SK-N-SH treated with all-trans-retinoic acid at 6 μM for 48 hours (cell line): ENCODE measurements around the gene TEX26.

Source experiments
- ARNTL ChIP-seq: fragments of 450-650 bp; formaldehyde crosslinking; IDR thresholded peaks from 2 replicates; pipeline ENCODE4 v1.5.0; 2020; ENCODE audit warnings: low read depth, mild to moderate bottlenecking, moderate library complexity, borderline replicate concordance
- BACH2 ChIP-seq: fragments of 250-450 bp; sonication (Bioruptor Pico); IDR thresholded peaks from 2 replicates; pipeline ENCODE4 v1.9.0; 2021; ENCODE audit warnings: mild to moderate bottlenecking, borderline replicate concordance
- CSDC2 ChIP-seq: fragments of 250-450 bp; sonication (Bioruptor Pico); IDR thresholded peaks from 2 replicates; pipeline ENCODE4 v1.5.0; 2020; ENCODE audit warnings: mild to moderate bottlenecking, moderate library complexity
- GLIS3 ChIP-seq: fragments of 250-450 bp; sonication (Bioruptor Pico); IDR thresholded peaks from 2 replicates; pipeline ENCODE4 v1.5.0; 2020; ENCODE audit warnings: mild to moderate bottlenecking, moderate library complexity
- OSR1 ChIP-seq: fragments of 250-450 bp; sonication (Bioruptor Pico); IDR thresholded peaks from 2 replicates; pipeline ENCODE4 v1.8.0; 2022; ENCODE audit warnings: moderate library complexity, mild to moderate bottlenecking, inconsistent platforms
- PATZ1 ChIP-seq: fragments of 250-450 bp; sonication (Bioruptor Pico); IDR thresholded peaks from 2 replicates; pipeline ENCODE4 v1.8.0; 2020; ENCODE audit warnings: mild to moderate bottlenecking, moderate library complexity, borderline replicate concordance
- PPARA ChIP-seq: fragments of 250-450 bp; sonication (Bioruptor Pico); IDR thresholded peaks from 2 replicates; pipeline ENCODE4 v1.5.0; 2020; ENCODE audit warnings: mild to moderate bottlenecking, borderline replicate concordance
- ZFP30 ChIP-seq: fragments of 450-650 bp; formaldehyde crosslinking; IDR thresholded peaks from 2 replicates; pipeline ENCODE4 v1.5.0; 2022; ENCODE audit warnings: mild to moderate bottlenecking, moderate library complexity

GRCh38 chr13:30918662-30919405 lies 13.6 kb upstream of the TEX26 start:
- TF ChIP-seq OSR1 (CRISPR knock-in tag), result no peak
- TF ChIP-seq GLIS3 (CRISPR knock-in tag), result no peak
- no peak for TF ChIP-seq ARNTL (CRISPR knock-in tag)
- TF ChIP-seq BACH2, result no peak
- no peak for TF ChIP-seq PATZ1 (CRISPR knock-in tag)
- no peak for TF ChIP-seq CSDC2 (CRISPR knock-in tag)
- TF ChIP-seq PPARA (CRISPR knock-in tag), result no peak
- TF ChIP-seq ZFP30 (CRISPR knock-in tag), result no peak
